Measurements from ENCODE around the gene PERP.

DNA sequence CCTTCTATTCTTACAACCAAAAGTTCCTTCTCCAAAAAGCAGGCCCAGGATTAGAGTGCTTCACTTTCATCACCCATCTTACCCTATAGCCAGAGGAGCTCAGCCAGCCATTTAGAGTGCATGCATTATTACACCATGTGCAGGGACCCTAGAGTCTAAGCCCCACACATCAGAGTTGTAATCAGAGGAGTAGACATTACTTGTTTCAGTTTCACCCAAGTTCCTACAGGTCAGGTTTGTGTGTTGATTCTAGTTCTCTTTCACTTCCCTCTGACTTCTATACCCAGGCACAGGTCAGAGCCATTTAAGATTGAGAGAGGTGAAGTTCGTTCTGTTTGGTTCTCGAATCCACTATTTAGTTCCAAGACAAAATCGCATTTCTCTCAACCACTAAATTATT is 38.2 kb upstream of the PERP start:
- TF ChIP-seq POLR2A (IDR thresholded peaks at IDR 0.05; ENCODE audit: borderline replicate concordance, extremely low read depth, insufficient read depth, insufficient read length) (no peak), ZNF274 (IDR thresholded peaks at IDR 0.05; ENCODE audit: low read depth, low read length) (no peak), EGR1 (IDR thresholded peaks at IDR 0.05; ENCODE audit: low read depth) (no peak), MAX (IDR thresholded peaks at IDR 0.05) (no peak), EZH2phosphoT487 (IDR thresholded peaks at IDR 0.05; ENCODE audit: borderline replicate concordance) (no peak), RAD21 (IDR thresholded peaks at IDR 0.05; ENCODE audit: low read depth) (no peak), POLR2AphosphoS5 (IDR thresholded peaks at IDR 0.05; ENCODE audit: low read depth, low read length) (no peak), SIN3A (IDR thresholded peaks at IDR 0.05; ENCODE audit: low read depth) (no peak), SRF (IDR thresholded peaks at IDR 0.05; ENCODE audit: low read depth) (no peak), YY1 (IDR thresholded peaks at IDR 0.05; ENCODE audit: extremely low read depth, insufficient replicate concordance, low read depth, low read length) (no peak), EZH2 (IDR thresholded peaks at IDR 0.05) (no peak), ATF3 (IDR thresholded peaks at IDR 0.05) (no peak)
- TF ChIP-seq, protein P1, sequence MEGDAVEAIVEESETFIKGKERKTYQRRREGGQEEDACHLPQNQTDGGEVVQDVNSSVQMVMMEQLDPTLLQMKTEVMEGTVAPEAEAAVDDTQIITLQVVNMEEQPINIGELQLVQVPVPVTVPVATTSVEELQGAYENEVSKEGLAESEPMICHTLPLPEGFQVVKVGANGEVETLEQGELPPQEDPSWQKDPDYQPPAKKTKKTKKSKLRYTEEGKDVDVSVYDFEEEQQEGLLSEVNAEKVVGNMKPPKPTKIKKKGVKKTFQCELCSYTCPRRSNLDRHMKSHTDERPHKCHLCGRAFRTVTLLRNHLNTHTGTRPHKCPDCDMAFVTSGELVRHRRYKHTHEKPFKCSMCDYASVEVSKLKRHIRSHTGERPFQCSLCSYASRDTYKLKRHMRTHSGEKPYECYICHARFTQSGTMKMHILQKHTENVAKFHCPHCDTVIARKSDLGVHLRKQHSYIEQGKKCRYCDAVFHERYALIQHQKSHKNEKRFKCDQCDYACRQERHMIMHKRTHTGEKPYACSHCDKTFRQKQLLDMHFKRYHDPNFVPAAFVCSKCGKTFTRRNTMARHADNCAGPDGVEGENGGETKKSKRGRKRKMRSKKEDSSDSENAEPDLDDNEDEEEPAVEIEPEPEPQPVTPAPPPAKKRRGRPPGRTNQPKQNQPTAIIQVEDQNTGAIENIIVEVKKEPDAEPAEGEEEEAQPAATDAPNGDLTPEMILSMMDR (IDR thresholded peaks at IDR 0.05 in 2 of 3, conservative IDR thresholded peaks at IDR 0.05 in 1 of 3; ENCODE audit: borderline replicate concordance in 1 of 3, insufficient read depth in 1 of 3, low read depth in 2 of 3, low read length in 2 of 3), result no peak

Data from HCT116 (cell line).